ENCODE measurements around the gene DAB1.

DNA sequence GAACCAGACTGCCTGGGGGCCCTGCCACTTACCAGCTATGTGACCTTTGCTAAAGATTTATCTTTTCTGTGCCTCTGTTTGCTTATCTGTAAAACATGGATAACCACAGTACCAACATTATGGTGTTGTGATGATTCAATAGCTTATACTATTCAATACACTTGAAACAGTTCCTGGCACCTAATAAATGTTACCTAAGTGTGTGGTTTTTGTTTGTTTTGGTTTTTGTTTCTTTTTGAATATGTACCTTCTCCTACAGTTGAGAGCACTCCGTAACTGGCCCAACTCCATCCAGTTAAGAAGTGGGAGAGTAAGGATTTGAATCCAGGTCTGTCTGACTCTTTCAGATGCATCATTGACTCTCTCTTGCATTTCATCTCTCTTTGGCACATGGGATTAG is 332.2 kb downstream of the DAB1 start:
- TF ChIP-seq CTCF (conservative IDR thresholded peaks at IDR 0.05 in 1 of 2, IDR thresholded peaks at IDR 0.05 in 1 of 2; ENCODE audit: extremely low read depth in 1 of 2, insufficient read depth in 1 of 2, low read depth in 1 of 2, low read length in 2 of 2) (no peak), EZH2 (IDR thresholded peaks at IDR 0.05; ENCODE audit: borderline replicate concordance, low read length) (no peak)
